Left ventricle myocardium inferior (tissue), 1 donor: ENCODE results near the gene FNDC1. TPM values are rescaled to one million over a fixed set of nuclear protein-coding genes. Genes with fewer than 3 reads are reported as not detected.

ENCODE experiments used
- DNase-seq: peaks from one replicate; pipeline ENCODE4 v3.0.0-alpha.2; 2020
- H3K27ac ChIP-seq: fragments of 200-600 bp; replicated peaks from 2 replicates; pipeline ENCODE4 v1.8.0; 2021
- H3K27me3 ChIP-seq: fragments of 200-600 bp; 2 replicates; pipeline ENCODE4 v1.8.0; 2021; ENCODE audit warnings: low read depth
- H3K36me3 ChIP-seq: fragments of 200-600 bp; 2 replicates; pipeline ENCODE4 v1.8.0; 2021
- H3K4me1 ChIP-seq: fragments of 200-600 bp; 2 replicates; pipeline ENCODE4 v1.8.0; 2021
- H3K4me3 ChIP-seq: fragments of 200-600 bp; 2 replicates; pipeline ENCODE4 v1.8.0; 2021; ENCODE audit warnings: mild to moderate bottlenecking, moderate library complexity
- H3K9me3 ChIP-seq: fragments of 200-600 bp; replicated peaks from 2 replicates; pipeline ENCODE4 v1.8.0; 2021
- intact Hi-C: fragments of 100-400 bp; cut with micrococcal nuclease; formaldehyde crosslinking; loops from one replicate; pipeline ENCODE4 v1.11.0; 2022
- total RNA-seq: library from RNA; stranded (reverse); fragmentation: NEBNext Ultra II Directional; extraction: Animal tissue kit (Norgen Biotek cat#: 25700); gene quantifications from one replicate; pipeline ENCODE4 v1.2.1, GENCODE V29; 2021
- TF ChIP-seq, protein P1 (sequence below): fragments of 200-600 bp; IDR thresholded peaks from 2 replicates; pipeline ENCODE4 v1.8.0; 2021; ENCODE audit warnings: antibody characterized with exemption, mild to moderate bottlenecking, borderline replicate concordance
- donor health status: DM: no; HTN: yes; CAD: no; lungs with severe emphysema.

Gene FNDC1
- total RNA-seq, 1 donor from 2014 or later = 1.8 TPM

DNA sequence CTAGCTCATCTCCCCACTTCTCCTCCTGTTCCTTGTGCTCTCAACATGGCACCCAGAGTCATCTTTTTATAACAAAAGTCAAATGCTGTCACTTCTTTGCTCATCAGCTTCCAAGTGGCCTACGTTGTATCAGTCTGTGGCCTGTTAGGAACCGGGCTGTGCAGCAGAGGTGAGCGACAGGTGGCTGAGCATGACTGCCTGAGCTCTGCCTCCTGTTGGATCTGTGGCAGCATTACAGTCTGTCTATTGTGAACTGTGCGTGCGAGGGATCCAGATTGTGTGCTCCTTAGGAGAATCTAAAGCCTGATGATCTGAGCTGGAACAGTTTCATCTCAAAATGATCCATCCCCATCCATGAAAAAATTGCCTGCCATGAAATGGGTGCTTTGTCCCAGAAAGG, 129.6 kb downstream of the FNDC1 start:
- Histone ChIP-seq H3K4me3 (no peak overlapping the region), H3K4me1 (no peaks in the 10 kb centered on the region), H3K36me3 (no peaks in the 10 kb centered on the region), H3K27ac (no peak overlapping the region), H3K27me3 (peaks cover 48% of the 10 kb centered on the region), H3K9me3 (peaks cover 10% of the 10 kb centered on the region)
- intact Hi-C loops = no loop called here
- TF ChIP-seq, protein P1, sequence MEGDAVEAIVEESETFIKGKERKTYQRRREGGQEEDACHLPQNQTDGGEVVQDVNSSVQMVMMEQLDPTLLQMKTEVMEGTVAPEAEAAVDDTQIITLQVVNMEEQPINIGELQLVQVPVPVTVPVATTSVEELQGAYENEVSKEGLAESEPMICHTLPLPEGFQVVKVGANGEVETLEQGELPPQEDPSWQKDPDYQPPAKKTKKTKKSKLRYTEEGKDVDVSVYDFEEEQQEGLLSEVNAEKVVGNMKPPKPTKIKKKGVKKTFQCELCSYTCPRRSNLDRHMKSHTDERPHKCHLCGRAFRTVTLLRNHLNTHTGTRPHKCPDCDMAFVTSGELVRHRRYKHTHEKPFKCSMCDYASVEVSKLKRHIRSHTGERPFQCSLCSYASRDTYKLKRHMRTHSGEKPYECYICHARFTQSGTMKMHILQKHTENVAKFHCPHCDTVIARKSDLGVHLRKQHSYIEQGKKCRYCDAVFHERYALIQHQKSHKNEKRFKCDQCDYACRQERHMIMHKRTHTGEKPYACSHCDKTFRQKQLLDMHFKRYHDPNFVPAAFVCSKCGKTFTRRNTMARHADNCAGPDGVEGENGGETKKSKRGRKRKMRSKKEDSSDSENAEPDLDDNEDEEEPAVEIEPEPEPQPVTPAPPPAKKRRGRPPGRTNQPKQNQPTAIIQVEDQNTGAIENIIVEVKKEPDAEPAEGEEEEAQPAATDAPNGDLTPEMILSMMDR = no peak
- DNase-seq = no peak

DNA sequence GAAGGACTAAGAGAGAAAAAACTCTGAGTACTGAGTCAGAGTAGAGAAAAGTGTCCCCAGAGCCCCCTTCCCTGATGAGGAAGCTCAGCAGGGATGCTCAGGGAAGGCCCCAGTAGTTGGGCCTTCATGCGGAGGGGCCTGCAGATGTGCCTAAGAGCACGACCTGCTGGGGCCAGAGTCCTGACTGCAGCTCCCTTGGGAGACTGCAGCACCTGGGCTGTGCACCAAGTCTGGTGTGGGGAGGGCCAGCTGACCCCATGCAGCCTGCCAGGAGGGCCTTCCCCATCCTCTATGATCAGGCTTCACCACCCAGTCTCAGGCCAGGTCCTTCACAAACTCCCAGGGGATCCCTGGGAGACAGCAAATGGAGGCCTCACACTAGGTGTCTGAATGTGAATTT, 130.4 kb downstream of the FNDC1 start:
- Histone ChIP-seq H3K4me3 (no peak overlapping the region), H3K36me3 (no peaks in the 10 kb centered on the region), H3K27ac (no peak overlapping the region), H3K4me1 (no peaks in the 10 kb centered on the region), H3K27me3 (peaks cover 50% of the 10 kb centered on the region), H3K9me3 (peaks cover 3% of the 10 kb centered on the region)
- intact Hi-C loops = no loop called here
- TF ChIP-seq, protein P1 = no peak
- no peak for DNase-seq

DNA sequence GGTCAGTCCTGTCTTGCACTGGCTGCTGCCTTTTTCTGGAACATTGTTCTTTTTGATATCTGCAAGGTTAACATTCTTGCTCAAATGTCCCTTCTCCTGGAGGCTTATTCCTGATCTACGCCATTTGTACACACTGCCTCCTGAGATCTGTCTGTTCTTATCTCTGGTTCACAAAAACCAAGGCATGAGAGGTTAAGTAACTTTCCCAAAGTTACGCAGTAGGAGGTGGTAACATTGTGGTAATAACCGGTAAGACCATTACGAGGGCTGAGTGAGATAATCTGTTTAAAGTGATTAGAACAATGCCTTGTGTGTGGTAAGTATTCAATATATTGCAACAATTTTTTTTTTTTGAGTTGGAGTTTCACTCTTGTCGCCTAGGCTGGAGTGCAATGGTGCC, 132.1 kb downstream of the FNDC1 start:
- TF ChIP-seq, protein P1 = no peak

DNA sequence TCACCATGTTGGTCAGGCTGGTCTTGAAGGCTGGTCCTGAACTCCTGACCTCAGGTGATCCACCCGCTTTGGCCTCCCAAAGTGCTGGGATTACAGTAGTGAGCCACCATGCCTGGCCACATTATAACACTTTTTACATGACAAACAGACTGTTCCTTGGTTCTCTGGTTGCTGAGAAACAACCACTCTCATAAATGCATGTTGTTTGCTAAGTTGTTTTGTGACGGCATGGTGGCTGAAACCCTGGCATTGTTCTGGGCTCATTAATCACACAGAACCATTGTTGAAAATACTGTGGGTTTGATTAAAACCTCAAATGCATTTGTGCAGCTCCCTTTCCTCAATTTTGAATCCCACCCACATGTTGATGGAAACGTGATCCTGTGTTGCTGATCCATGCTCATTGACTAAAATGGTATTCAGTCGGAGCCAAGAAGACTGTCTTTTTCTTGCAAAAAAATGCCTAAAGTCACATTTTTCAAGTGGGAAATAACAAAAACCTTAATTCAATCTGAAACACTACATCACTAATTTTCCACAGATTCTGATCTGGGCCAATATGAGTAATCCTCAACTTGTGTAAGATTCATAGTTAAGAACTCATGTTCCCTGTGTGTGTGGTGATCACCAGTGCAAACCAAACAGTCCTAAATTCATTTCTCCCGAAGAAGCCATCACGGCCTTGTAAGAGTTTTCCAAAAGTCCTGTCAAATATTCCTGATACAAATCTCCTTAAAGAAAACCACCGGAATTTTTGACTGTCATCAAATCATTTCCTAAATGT, 132.8 kb downstream of the FNDC1 start:
- Histone ChIP-seq H3K36me3 (no peaks in the 10 kb centered on the region), H3K27ac (no peak overlapping the region), H3K27me3 (peaks cover 33% of the 10 kb centered on the region), H3K4me3 (no peak overlapping the region), H3K4me1 (no peaks in the 10 kb centered on the region), H3K9me3 (no peaks in the 10 kb centered on the region)
- DNase-seq = no peak
- TF ChIP-seq, protein P1 = no peak
- intact Hi-C loops = no loop called here

More for the DNA sequence above, 132.1 kb downstream of the FNDC1 start:
- H3K9me3 ChIP-seq = no peaks in the 10 kb centered on the region
- intact Hi-C loops = no loop called here
- H3K36me3 ChIP-seq = no peaks in the 10 kb centered on the region
- no peaks in the 10 kb centered on the region for H3K4me1 ChIP-seq
- no peak overlapping the region for H3K4me3 ChIP-seq
- no peak overlapping the region for H3K27ac ChIP-seq
- H3K27me3 ChIP-seq = peaks cover 38% of the 10 kb centered on the region
- no peak for DNase-seq

DNA sequence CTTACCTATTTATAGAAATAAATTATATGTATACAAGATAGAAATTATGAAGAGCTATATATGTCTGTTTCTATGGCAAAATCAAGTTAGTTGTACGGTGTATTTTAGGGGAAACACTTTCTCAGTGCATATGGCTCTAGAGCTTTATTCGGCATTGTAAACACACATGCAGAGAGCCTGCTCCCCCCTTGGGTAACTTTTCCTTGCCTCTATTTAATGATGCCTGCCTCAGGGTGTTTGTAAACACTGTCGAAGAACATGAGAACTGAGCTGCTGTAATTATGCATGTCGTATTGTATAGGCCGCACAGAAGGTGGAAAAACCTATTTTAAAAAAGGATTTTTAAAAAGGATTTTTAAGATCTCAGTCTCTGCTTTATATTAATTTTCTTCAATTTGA, 133.4 kb downstream of the FNDC1 start:
- Histone ChIP-seq H3K4me3 (no peak overlapping the region), H3K36me3 (no peaks in the 10 kb centered on the region), H3K27ac (no peak overlapping the region), H3K4me1 (no peaks in the 10 kb centered on the region), H3K9me3 (no peaks in the 10 kb centered on the region), H3K27me3 (peaks cover 27% of the 10 kb centered on the region)
- TF ChIP-seq, protein P1 = no peak
- intact Hi-C loops = no loop called here
- DNase-seq = no peak
